ENCODE results near the gene HSPA2.

Gene HSPA2

DNA sequence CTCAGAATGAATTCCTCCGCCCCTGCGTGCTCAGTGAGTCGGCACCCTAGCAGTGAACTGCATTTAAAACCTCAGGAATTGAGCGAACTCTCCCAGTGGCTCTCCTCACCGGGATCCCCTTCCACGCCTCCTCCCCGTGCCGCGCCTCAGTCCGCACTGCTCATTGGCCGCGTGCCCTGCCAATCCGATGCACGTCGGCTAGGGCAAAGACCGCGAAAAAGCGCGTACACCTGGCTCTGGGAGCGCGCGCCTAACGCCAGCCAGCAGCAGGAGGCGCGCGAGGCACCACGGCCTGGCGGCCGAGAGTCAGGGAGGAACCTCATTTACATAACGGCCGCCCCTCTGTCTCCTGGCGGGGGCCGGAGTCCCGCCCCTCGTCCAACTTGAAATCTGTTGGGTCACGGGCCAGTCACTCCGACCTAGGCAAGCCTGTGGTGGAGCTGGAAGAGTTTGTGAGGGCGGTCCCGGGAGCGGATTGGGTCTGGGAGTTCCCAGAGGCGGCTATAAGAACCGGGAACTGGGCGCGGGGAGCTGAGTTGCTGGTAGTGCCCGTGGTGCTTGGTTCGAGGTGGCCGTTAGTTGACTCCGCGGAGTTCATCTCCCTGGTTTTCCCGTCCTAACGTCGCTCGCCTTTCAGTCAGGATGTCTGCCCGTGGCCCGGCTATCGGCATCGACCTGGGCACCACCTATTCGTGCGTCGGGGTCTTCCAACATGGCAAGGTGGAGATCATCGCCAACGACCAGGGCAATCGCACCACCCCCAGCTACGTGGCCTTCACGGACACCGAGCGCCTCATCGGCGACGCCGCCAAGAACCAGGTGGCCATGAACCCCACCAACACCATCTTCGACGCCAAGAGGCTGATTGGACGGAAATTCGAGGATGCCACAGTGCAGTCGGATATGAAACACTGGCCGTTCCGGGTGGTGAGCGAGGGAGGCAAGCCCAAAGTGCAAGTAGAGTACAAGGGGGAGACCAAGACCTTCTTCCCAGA, at the start of gene HSPA2:
TSS of gene HSPA2 (plus strand) at position 534 of the 995 bp plus-strand sequence. CDS start at position 643, 109 bp downstream.
- DNase-seq (ENCODE audit: low read depth) = peak; percentile 85

DNA sequence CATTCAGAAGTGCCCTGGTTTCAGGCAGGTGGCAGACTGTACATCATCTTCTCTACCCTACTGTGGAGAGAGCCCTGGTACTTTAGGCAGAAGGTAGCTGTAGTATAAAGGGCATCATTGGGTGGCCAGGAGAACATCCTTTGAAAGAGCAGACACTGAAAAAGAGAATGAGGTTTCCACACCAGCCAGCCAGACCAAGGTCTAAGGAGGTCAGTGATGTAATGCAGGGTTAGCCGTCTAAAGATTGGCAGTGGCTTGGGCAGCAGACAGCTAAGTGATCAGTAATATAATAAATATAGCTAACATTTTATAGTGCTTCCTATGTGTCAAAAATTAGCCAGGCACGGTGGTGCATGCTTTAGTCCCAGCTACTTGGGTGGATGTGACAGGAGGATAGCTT, 48.9 kb upstream of the HSPA2 start:
- DNase-seq (ENCODE audit: low read depth) = no peak

DNA sequence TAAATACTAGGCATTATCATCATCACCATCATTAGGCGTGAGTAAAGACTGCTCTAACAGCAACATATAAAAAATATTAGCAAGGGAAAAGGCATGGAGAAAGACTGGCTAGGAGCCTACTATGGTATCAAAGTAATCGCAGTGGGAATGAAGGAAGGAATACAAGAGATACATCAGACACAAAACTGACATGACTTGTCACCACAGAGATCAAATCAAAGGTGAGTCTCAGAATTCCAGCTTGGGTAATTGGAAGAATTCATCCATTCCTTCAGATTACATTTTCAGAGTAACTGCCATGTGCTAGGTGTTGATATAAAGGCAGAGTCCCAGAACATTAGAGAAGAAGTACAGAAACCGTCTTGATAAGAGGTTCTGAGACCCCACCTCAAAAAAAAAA, 47.1 kb upstream of the HSPA2 start:
- DNase-seq (ENCODE audit: low read depth) = no peak

DNA sequence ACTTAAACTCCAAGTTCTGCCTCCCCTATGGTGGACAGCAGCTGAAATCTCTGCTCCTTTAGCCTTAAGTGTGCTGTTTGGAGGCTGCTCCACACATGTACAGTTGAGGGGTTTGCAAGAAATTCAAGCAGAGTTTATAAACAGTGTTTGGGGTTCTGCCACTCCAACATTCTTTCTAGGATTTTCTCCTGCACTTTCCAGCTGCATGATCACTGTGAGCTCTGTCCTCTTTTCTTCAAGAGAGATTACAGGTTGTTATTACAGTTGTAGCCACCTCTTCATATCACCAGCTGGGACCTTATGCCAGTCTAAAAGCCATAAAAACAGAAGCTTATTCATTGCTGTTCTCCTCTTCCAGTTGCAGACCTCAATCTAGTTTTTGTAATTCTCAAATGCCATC, 45.3 kb upstream of the HSPA2 start:
- no peak for DNase-seq (ENCODE audit: low read depth)

DNA sequence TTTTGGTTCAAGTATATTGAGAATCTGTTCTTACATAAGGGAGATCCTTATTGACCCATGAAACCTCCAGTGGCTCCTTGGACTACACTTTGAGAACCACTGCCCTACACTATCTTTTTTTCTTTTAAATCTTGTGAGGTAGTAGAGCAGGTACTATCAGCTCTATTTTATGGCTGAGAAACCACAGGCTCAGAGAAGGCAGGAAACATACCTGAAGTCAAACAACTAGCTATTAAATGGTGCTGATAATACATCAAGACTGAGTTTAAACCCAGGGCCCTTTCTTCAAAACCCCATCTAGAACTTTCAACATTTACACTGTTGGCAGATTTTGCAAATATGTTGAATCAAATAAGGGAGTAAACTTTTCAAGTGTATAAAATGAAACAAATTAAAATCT, 43.8 kb upstream of the HSPA2 start:
- no peak for DNase-seq (ENCODE audit: low read depth)

DNA sequence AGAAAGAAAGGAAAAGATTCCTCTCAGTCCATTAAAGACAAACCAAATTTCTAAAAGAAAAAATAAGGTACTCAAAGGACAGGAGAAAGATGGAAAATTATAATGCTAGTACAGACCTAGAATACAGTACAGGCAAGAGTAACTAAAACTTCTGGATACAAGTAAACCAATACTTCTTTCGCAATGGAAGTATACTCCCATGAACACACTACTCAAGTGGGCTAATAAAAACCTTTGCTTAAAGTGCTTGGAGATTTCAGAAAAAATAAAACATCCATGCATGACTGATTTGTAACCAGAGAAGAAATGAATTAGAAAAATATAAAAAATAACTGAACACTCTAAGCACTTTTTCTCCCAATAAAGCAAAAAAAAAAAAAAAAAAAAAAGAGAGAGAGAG, 40.5 kb upstream of the HSPA2 start:
- no peak for DNase-seq (ENCODE audit: low read depth)

DNA sequence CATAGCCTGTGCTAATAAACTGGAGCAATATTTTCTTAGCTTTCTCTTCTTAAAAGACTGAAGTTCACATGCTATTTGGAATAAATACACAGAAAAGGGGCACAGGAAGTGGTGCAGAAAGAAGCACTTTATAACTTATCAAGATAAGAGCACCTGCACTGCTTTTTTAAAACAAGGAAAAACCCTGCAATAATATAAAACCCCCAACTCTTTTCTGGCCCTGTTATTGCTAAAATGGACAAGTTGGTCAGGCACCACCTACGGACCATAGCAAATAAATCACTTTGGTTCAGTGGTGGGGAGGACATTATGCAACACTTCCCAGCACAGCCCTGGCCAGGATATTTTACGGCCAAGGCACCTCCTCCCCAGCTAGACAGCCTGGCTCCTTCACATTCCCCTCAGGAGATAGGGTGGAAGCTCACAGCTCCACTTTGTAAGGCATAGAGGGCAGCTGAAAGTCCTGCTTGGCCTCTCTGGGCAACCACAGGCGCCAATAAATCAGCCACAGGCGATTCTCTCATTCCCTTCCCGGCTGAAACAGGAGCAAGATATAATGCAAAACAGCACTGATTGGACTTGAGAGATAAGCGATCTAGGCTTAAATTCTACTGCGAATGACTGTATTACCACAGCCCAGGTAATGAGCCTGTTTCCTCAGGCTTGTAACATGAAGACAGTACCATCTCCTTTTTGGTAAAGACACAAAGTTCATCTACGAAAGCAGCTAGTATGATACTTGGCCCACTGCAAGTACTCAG, 39.0 kb upstream of the HSPA2 start:
- DNase-seq (ENCODE audit: low read depth) = no peak

DNA sequence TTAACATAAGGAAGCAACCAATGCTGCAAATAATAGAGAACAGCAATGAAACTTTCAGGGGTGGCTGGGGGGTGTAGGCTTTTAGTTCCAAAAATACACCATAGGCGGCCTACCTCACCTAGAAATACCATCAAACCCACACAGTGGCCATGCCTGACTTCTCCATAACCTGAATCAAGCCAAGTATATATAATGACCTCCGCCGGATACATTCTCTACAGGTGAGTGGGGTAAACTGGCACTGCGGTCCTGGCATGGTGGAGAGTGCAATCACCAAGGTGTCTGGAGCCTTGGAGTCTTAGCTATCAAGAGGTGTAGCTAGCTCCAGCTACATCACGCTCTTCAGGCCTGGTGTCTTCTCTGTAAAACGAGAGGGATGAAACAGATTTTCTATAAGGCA, 38.1 kb upstream of the HSPA2 start:
- no peak for DNase-seq (ENCODE audit: low read depth)

DNA sequence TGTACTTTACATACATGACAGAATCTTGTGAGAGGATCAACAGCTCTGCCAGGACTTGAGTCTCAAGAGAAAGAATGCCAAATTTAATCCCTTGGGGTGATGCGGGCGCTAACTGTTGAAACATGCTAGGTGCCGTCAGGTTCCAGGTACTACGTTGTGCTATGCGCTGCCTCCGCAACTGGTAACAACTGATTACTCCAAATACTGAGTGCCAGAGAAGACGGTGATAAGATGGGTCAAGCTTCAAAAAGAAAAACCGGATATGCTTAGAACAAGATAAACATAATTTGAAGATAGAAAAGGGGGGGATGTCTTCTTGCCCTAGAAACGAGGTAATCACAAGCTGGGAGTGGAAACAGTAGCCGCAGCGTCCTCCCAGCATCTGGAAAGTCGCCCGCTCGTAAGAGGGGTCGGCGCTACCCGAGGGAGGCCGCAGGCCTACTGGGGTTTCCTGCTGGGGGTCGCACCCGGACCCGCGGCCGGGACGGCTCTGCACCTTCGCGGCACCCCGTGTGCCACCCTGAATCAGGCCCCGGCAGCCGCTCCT, 37.6 kb upstream of the HSPA2 start:
- no peak for DNase-seq (ENCODE audit: low read depth)

DNA sequence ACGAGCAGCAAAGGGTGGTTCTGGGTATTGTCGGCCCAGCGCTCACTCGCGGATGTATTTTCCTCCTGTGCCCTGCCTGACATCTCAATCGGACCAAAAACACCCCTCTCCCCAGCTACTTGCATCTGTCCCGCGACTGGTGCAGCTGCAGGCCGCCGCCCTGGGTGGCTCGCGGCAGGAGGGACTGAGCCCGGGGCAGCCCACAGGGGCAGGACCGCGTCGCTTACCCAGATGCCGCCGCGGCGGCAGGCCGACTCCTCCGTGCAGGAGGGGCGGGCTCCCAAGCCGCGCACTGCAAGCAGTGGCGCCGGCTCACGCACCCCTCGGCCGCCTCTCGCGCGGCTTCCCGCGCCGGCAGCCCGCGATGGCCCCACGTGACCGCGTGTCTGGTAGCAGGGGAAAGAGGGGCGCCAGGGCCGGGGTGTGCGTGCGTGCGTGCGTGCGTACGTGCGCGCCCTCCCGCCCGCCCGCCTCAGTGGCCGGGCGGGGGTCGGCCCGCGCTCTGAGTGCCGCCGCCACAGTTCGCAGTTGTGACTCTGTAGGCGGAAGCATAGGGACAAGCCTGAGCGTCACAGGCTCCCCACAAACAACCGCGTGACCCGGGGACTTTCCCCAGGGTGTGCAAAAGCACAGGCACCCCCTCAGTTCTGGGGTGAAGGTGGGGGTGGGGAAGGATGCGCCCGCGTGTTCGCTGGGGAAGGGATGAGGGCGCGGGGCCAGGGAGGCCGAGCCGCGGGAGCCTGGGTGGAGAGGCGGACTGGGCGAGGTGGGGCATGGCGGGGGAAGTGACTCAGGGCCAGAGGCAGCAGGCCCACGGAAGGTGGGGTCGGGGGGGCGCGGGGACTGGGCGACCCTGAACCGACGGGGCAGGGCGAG, 36.9 kb upstream of the HSPA2 start, which contains the start of gene ZBTB25:
TSS of gene ZBTB25 (minus strand) at position 405 of the 876 bp plus-strand sequence. CDS start 13,305 bp downstream, outside the sequence.
- peak; percentile 95 for DNase-seq (ENCODE audit: low read depth)

DNA sequence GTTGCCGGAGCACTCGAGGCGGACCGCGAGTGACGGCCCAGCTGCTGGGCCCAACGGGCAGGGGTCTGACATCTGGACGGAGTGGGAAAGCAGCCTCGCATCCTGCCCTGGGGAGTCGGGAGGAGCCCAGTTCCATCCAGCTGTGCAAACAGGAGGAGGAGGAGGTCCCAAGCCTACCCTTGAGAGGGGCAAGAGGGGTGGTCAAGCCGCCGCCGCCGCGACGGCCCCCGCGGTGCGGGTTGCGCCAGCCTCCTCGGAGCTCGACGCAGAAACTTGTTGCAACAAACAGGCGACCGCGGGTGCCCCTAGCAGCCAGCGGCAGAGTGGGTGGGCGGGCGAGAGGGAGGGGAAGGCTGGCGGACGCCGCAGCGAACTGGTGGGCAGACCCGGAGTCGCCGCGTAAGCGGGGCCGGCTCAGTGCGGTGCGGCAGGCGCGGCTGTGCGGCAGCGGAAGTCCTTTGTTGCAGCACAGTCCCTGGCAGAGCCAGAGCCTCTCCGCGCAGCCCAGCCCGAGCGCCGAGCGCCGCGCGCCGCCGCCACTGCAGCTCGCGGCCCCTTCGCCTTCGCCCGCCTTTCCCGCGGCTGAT, 36.1 kb upstream of the HSPA2 start, which contains the start of gene ZBTB1:
TSS of gene ZBTB1 (plus strand) at position 461 of the 587 bp plus-strand sequence. CDS start 16,735 bp downstream, outside the sequence.
- DNase-seq (ENCODE audit: low read depth) = peak; percentile 67

DNA sequence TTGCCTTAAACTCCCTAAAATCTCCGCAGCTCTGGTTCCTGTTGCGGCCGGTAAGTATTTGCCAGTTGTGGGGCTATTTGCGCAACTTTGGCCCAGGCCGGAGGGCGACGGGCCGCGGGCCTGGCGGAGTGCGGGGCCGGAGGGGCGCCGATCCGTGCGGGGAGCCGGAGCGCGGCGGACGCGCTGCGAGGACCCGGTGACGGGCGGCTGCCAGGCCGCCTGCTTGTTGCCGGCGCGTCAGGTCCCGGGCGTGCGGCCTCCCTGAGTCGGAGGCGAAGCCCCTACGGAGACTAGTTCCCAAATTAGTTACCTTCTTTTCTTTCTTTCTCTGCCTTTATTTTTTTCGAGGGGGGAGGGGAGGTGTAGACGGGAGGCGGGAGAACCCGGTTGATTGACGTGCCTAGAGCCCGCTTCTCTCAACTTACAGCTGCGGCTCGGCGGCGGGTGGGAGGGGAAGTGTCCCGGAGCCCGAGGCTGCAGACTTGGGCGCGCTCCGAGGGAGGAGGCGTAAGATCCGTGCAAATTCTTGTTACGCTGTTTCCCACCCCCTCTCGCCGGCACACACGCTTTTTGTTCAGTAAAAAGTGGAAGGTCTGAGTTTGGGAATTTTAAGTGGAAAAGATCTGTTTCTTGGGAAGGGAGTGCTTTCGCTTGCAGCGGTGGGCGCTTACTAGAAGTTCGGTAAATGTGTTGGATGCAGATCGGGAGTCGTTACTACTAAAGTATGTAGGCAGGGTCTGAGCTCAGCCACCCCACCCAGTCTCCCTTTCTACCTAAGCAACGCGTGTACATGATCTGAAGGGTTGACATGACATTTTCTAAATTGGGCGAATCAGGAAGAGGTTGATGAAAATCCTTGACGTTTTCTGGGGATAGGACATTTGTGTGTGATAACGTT, 35.4 kb upstream of the HSPA2 start:
- DNase-seq (ENCODE audit: low read depth) = peak; percentile 68

DNA sequence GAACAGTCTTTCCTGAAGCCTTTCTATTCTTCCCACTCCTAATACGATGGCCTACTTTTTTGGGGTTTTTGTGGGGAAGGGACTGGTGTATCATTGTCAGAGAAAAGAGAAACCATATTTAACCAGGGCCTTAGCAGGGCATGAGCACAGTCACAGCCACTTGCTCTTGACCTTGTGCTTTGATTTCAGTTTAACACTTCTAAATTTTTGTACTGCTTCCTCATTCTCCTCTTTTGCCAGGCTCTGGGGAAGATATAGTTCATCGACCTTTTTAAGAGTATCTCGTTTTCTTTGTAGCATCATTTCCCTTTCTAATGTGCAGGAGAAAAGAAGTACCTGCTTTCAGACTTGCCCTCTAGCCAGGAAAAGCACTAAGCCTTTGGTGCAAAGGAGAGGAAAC, 33.8 kb upstream of the HSPA2 start:
- no peak for DNase-seq (ENCODE audit: low read depth)

DNA sequence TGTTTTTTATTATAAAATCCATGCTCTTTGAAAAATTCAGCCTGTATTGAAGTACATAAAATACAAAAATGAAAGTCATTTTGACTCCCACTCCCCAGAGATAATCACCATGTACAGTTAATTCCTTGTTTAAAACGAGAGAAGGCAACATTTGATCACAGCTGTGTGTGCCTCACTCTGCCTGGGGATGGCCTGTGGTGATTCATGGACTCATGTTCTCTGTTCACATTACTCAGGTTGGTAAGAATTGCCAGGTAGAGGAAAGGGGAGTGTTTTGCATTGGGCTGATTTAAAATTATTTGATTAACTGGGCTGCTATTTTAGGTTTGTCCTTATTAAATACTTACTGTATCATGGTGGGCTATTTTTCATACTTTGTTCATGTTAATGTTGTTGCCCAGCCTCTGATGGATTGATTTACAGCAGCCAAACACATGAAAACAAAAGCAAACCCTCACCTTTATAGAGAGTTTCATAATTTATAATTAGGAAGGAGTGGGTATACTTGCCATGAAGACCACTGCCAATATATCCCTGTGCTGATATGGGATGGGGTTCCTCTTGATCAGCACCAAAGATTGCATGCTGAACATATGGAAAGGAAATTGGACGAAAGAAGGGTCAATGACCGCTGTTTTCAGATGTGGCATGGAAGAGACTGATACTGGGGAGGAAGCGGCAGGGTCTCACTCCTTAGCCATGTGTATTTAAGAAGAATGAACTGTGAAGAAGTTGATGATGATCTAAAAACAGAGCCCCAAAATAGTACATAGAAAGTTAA, 33.0 kb upstream of the HSPA2 start:
- DNase-seq (ENCODE audit: low read depth) = no peak

DNA sequence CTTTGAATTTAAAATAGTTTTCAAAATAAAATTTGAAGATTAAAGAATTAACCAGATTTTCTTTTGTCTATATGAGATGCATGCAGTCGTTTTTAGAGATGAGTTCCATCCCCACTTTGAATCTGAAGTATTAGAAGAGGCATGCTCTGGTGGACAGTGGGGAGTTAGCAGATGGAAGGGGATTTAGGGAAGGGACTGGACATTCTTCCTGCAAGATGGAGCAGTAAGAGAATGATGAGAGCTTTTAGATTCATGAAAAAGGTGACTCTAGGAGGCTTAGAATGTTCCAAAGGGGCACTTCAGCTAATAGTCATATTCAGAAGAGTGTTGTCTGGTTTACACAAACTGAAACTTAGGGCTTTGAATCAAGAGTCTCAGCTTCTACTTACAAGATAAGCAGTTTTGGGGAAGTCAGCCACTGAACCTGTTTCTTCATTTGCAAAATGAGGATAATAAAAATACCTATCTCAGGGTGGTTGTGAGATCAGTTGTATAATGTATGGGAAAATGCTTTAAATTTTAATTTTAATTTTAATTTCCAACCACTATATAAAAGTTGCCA, 32.2 kb upstream of the HSPA2 start:
- DNase-seq (ENCODE audit: low read depth) = no peak

DNA sequence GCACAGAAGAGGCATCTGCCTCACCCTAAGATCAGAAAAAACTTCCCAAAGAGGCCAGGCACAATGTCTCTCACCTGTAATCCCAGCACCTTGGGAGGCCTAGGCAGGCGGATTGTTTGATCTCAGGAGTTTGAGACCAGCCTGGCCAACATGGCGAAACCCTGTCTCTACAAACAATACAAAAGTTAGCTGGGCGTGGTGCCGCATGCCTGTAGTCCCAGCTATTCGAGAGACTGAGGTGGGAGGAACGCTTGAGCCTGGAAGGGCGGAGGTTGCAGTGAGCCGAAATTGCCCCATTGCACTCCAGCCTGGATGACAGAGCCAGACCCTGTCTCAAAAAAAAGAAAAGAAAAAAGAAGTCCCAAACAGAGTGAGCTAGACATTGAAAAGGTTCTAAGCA, 31.5 kb upstream of the HSPA2 start:
- DNase-seq (ENCODE audit: low read depth) = no peak

DNA sequence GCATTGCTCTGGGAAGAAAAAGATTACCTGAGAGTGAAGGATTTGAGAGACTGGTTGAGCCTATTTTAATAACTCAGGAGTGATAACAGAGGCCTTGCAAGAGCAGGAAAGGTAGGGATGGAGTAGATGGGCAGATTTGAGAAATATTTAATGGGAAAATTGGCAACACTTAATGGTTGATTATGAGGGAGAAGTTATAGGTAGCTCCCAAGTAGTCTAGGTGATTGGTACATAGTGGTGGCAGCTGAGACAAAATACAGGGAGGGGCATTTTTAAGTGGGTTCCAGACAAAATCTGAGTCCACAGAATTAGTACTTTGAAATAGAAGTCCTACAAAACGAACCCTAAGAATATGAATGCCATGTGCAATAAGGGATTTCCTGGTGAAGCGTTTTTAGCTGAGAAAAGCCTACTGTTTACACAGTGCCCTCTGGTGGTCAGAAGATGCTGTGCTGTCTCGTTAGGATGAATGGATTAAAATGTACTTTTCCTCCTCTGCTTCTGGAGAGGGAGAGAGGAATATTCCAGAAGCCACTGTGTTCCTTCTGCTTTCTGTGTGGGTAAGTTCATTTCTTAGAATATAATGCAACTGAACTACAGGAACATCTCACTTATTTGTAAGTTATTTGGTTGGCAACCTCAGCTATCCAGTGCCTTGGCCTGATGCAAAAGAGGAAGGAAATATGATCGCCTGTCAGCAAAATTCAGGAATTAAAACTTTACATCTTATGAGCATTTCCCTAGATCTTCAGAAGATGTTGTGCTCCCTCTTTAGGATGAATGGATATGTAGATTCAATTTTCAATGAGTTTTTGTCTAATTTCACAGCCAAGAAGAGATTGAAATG, 29.5 kb upstream of the HSPA2 start:
- peak; percentile 54 for DNase-seq (ENCODE audit: low read depth)

DNA sequence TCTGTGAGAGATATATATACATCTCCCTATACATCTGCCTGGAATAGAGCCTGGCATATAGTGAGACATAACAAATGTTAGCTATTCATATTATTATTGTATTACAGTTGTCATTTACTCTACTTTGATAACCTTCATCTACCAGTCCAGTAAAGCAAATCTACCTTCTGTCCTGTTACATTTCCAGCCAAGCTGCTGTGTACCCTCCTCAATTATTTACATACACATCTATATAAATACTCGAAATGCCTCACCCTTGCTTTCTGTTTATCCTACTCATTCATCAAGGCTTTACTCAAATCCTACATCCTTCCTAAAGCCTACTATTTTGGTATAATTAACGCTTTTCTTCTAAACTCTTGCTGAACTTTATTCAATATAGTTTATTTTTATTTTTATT, 27.3 kb upstream of the HSPA2 start:
- no peak for DNase-seq (ENCODE audit: low read depth)

All from stimulated activated CD8-positive, alpha-beta memory T cell treated with anti-CD3 and anti-CD28 coated beads, Interleukin-12 subunit alpha, Interleukin-12 subunit beta, amount 100 ng/mL, for 1 hour (primary cell).